Activated naive CD4-positive, alpha-beta T cell treated with anti-CD3 and anti-CD28 coated beads, Interleukin-2, amount 50 U/mL, for 24 hours (primary cell): ENCODE measurements around the gene CORT.

Source experiments
- H3K27ac Mint-ChIP-seq: one replicate; pipeline ENCODE4 v1.8.0; 2021; ENCODE audit warnings: mild to moderate bottlenecking, mixed read lengths
- H3K27me3 Mint-ChIP-seq: one replicate; pipeline ENCODE4 v1.8.0; 2021; ENCODE audit warnings: mixed read lengths
- H3K36me3 Mint-ChIP-seq: one replicate; pipeline ENCODE4 v1.8.0; 2021; ENCODE audit warnings: mixed read lengths
- H3K4me1 Mint-ChIP-seq: one replicate; pipeline ENCODE4 v1.8.0; 2021; ENCODE audit warnings: mixed read lengths
- H3K4me3 Mint-ChIP-seq: one replicate; pipeline ENCODE4 v1.8.0; 2021; ENCODE audit warnings: mild to moderate bottlenecking, mixed read lengths
- H3K9me3 Mint-ChIP-seq: one replicate; pipeline ENCODE4 v1.8.0; 2021; ENCODE audit warnings: mixed read lengths

CORT gene

DNA sequence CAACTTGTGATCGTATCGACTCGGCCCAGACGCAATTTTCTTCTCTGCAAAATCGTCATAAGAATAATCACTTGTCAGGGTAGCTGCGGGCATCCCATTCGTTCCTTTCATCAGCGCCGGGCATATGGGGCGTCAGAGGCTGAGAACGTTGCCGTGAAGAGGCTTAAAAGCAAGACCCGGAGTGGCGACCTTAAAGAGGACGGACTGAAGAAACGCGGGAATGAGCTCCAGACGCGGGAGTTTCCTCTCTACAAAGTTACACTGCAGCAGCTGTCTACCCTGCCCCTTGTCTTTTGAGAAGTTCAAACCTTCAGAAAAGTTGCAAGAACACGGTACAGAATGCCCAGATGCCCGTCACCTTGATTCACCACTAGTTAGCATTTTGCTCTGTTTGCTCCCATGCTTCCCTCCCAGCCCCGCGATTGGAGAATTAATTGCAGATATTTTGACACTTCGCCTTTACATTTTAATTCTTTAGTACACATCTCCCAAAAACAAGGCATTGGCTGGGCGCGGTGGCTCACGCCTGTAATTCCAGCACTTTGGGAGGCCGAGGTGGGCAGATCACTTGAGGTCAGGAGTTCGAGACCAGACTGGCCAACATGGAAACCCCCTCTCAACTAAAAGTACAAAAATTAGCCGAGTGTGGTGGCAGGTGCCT lies 18.6 kb upstream of the CORT start:
- no peaks in the 10 kb centered on the region for H3K27me3 Mint-ChIP-seq
- peaks cover 19% of the 10 kb centered on the region for H3K4me1 Mint-ChIP-seq
- H3K9me3 Mint-ChIP-seq: no peaks in the 10 kb centered on the region
- no peaks in the 10 kb centered on the region for H3K36me3 Mint-ChIP-seq
- H3K27ac Mint-ChIP-seq: peak overlapping the region; percentile 97
- peak overlapping the region; percentile 92 for H3K4me3 Mint-ChIP-seq

DNA sequence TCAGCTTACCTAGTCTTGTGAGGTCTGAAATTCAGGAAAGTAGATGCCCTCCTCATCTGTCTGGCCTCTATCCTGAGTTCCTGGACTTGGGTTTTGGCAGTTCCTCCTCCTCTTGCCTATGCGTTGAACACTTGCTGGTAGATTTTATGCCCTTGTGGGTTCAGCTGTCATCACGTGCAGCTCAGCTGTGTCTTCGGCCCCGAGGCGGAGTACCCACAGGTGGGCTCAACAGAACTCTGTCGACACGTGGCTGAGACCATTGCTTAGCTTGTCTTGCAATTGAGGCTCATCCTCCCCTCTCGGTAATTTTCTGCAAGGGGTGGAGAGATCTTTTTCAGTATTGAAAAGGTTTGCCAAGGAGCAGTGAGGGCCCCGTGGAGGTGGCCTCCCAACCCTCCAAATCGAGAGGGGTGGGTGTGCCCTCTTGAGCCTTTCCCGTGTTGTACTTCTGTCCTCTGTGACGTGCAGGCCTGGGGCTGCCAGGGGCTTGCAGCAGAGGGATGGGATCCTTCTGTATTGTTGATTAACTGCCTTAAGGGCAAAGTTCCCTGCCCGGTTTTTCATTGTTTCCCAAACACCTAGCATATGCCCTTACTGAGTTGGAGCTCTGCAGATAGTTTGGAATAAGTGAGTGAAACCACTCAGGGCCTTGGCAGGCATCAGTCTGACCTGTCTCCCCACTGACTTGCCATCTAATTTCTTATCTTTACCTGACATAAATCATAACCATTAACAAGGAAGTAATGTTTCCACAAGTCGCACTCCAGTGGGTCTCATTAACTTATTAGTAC lies 16.7 kb upstream of the CORT start:
- no peaks in the 10 kb centered on the region for H3K36me3 Mint-ChIP-seq
- H3K4me3 Mint-ChIP-seq: no peak overlapping the region
- no peaks in the 10 kb centered on the region for H3K27me3 Mint-ChIP-seq
- peaks cover 16% of the 10 kb centered on the region for H3K4me1 Mint-ChIP-seq
- H3K9me3 Mint-ChIP-seq: no peaks in the 10 kb centered on the region
- H3K27ac Mint-ChIP-seq: no peak overlapping the region

DNA sequence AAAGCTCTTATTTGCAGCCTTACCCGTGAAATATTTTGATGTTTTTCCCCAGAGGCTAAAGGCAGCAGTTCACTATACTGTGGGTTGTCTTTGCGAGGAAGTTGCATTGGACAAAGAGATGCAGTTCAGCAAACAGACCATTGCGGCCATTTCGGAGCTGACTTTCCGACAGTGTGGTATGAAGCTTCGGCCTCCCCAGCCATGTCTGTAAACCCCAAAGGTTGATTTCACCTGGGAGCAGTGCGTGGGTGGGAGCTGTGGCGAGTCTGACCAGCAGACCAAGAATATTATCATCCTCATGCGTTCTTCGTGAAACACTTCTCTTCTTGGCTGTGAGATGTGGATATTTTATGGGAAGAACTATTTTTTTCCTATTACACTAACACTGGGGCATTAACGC lies 16.0 kb upstream of the CORT start:
- Mint-ChIP-seq H3K36me3 (no peaks in the 10 kb centered on the region), H3K9me3 (no peaks in the 10 kb centered on the region), H3K4me1 (peaks cover 16% of the 10 kb centered on the region), H3K27me3 (no peaks in the 10 kb centered on the region), H3K4me3 (no peak overlapping the region), H3K27ac (no peak overlapping the region)

DNA sequence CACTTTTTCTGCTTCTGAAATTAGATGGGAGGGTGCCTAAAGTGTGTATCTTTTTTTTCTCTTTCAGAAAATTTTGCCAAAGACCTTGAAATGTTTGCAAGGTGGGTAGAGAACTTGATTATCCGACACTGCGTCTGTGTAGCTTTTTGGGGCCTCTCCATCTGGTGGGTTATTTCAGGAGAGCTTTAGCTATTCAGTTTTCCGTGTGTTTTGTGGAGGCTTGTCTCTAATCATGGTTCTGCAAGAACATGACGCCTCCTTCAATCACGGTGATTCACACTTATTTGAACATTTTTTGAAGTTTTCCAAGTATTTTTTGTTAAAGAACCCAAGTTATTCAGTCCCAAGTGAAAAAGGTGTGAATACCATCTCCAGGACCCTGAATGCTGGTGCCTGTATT lies 15.2 kb upstream of the CORT start:
- no peaks in the 10 kb centered on the region for H3K9me3 Mint-ChIP-seq
- H3K36me3 Mint-ChIP-seq: no peaks in the 10 kb centered on the region
- H3K27ac Mint-ChIP-seq: no peak overlapping the region

DNA sequence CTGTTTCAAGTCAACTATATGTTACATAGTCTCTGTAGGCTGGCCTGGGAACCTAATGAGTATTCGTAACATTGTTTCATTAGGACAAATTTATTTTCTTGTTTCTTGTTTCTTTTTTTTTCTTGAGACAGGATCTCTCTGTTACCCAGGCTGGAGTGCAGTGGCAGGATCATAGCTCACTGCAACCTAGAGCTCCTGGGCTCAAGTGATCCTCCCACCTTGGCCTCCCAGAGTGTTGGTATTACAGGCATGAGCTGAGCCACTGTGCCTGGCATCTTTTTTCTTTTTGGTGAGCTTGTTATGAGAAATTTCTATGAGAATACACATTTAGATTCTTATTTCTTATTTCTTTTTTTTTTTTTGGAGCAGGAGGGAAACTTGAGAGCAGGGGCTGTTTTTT lies 12.8 kb upstream of the CORT start:
- Mint-ChIP-seq H3K9me3 (no peaks in the 10 kb centered on the region), H3K27me3 (no peaks in the 10 kb centered on the region), H3K36me3 (no peaks in the 10 kb centered on the region), H3K27ac (no peak overlapping the region), H3K4me1 (no peaks in the 10 kb centered on the region), H3K4me3 (no peak overlapping the region)

More for the DNA sequence above, 15.2 kb upstream of the CORT start:
- H3K4me3 Mint-ChIP-seq: no peak overlapping the region
- H3K4me1 Mint-ChIP-seq: peaks cover 12% of the 10 kb centered on the region
- no peaks in the 10 kb centered on the region for H3K27me3 Mint-ChIP-seq

DNA sequence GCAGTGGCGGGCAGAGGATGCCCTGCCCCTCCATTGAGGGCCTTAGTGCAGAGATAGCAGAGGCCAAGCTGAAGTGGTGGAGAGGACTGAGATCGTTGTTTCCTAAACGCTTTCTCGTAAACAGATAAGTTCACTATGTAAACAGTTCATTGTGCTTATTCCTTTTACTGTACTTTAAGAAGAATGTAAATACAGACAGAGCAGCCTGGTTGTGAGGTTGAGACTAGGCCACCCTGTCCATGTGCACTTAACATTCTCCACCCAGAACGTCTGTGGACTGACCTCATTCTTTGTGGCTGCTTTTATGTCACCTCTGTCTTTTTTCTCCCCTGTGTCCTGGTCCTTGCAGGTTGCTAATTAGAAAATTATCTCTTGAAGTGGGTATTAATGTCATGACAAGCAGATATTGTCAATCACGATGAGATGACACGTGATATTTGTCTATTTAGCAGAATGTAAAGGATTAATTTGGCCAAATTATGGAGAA lies 11.1 kb upstream of the CORT start:
- H3K27me3 Mint-ChIP-seq: no peaks in the 10 kb centered on the region
- H3K4me1 Mint-ChIP-seq: no peaks in the 10 kb centered on the region
- no peaks in the 10 kb centered on the region for H3K9me3 Mint-ChIP-seq
- no peak overlapping the region for H3K27ac Mint-ChIP-seq
- no peaks in the 10 kb centered on the region for H3K36me3 Mint-ChIP-seq
- no peak overlapping the region for H3K4me3 Mint-ChIP-seq

DNA sequence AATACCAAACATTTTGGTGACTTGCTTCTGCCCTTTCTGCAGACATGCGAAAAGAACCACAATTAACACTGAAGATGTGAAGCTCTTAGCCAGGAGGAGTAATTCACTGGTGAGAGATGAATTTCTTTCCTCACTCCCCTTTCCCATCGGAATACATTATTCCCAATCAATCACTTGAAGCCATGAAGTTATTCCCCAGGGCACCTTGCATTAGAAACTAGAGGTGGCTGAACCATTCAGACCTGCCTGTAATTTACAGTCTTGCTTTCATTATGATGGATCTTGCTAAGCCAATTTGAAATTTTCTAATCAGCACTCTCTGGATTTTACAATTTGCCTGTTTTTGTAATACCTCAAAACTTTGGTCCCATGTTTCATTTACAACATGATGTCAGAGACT lies 9.5 kb upstream of the CORT start:
- H3K4me3 Mint-ChIP-seq: no peak overlapping the region
- H3K4me1 Mint-ChIP-seq: no peaks in the 10 kb centered on the region
- H3K36me3 Mint-ChIP-seq: no peaks in the 10 kb centered on the region
- no peaks in the 10 kb centered on the region for H3K27me3 Mint-ChIP-seq
- no peak overlapping the region for H3K27ac Mint-ChIP-seq
- no peaks in the 10 kb centered on the region for H3K9me3 Mint-ChIP-seq

DNA sequence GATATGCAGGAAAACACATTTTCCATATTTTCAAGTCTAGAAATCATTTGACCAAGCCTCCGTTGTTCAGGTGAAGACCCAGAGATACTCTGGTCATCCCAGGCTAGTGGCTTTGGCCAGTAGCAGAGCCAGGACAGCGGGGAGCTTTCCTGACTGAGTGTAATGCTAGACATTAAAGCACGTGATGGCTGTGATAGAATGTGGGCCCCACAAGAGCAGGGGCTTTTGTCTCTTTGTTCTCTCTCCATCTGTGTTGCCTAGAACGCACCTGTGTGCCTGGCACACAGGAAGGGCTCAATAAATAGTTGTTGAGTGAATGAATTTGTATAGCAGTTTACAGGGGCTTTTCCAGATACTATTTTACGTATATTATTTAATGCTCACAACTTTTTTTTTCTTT lies 9.0 kb upstream of the CORT start:
- H3K36me3 Mint-ChIP-seq: no peaks in the 10 kb centered on the region
- no peak overlapping the region for H3K4me3 Mint-ChIP-seq
- no peak overlapping the region for H3K27ac Mint-ChIP-seq
- H3K27me3 Mint-ChIP-seq: no peaks in the 10 kb centered on the region
- no peaks in the 10 kb centered on the region for H3K9me3 Mint-ChIP-seq
- H3K4me1 Mint-ChIP-seq: no peaks in the 10 kb centered on the region

DNA sequence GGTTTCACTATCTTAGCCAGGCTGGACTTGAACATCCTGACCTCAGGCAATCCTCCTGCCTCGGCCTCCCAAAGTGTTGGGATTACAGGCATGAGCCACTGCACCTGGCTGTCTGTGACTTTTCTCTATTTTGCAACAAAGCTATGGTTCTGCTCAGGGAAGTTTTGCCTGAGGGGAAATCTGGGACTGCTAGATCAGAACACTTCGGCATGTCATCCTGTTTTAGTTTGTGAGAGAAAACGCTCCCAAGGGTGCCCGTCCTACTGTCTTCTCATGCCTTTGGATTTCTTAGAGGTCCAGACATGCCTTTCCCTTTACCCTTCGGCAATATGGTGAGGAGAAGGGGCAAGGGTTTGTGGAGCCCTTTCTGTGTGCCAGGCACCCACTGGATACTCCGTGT lies 5.6 kb upstream of the CORT start:
- Mint-ChIP-seq H3K4me3 (no peak overlapping the region), H3K36me3 (no peaks in the 10 kb centered on the region), H3K27ac (no peak overlapping the region), H3K4me1 (no peaks in the 10 kb centered on the region), H3K9me3 (no peaks in the 10 kb centered on the region), H3K27me3 (no peaks in the 10 kb centered on the region)

DNA sequence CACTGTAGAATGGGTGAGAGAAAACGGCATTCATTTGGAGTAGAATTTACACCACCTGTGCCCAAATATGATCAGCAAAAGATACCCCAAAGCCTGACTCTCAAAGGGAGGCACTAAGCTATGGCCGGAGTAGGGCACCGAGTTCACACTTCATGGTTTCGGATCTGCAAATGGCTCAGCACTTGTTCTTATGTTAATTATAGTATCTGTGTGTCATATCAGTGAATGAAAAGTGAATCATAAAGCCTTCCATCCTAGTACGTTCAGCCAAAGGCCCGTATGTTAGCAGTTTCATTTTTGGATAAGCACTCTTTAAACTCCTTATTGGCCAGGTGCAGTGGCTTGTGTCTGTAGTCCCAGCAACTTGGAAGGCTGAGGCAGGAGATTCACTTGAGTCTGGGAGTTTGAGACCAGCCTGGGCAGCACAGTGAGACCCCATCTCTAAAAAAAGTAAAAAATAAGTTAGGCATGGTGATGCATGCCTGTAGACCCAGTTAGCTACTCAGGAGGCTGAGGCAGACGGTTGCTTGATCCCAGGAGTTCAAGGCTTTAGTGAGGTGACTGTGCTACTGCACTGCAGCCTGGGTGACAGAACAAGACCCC lies 4.9 kb upstream of the CORT start:
- Mint-ChIP-seq H3K4me3 (no peak overlapping the region), H3K36me3 (no peaks in the 10 kb centered on the region), H3K27me3 (no peaks in the 10 kb centered on the region), H3K9me3 (no peaks in the 10 kb centered on the region), H3K27ac (no peak overlapping the region), H3K4me1 (no peaks in the 10 kb centered on the region)

DNA sequence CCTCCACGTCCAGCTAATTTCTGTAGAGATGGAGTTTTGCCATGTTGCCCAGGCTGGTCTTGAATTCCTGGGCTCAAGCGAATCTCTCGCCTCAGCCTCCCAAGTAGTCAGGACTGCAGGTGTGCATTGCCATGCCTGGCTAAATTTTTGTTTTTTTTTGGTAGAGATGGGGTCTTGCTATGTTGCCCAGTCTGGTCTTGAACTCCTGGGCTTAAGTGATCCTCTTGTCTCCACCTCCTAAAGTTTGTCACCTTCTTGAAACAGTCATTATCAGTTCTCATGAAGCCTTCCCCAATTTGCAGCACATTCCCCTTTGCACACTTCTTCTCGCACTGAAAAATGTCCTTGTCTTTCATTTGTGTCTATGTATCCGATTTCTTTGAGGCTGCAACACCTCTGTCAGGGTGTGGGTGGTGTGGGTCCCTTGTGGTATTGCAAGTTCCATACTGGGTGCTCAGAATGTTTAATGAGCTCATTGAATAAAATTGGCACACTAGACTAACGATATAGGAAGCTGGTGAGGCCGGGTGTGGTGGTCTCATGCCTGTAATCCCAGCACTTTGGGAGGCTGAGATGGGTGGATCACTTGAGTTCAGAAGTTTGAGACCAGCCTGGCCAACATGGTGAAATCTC lies 2.9 kb upstream of the CORT start:
- Mint-ChIP-seq H3K36me3 (no peaks in the 10 kb centered on the region), H3K4me3 (no peak overlapping the region), H3K27ac (no peak overlapping the region), H3K27me3 (no peaks in the 10 kb centered on the region), H3K4me1 (no peaks in the 10 kb centered on the region), H3K9me3 (no peaks in the 10 kb centered on the region)

DNA sequence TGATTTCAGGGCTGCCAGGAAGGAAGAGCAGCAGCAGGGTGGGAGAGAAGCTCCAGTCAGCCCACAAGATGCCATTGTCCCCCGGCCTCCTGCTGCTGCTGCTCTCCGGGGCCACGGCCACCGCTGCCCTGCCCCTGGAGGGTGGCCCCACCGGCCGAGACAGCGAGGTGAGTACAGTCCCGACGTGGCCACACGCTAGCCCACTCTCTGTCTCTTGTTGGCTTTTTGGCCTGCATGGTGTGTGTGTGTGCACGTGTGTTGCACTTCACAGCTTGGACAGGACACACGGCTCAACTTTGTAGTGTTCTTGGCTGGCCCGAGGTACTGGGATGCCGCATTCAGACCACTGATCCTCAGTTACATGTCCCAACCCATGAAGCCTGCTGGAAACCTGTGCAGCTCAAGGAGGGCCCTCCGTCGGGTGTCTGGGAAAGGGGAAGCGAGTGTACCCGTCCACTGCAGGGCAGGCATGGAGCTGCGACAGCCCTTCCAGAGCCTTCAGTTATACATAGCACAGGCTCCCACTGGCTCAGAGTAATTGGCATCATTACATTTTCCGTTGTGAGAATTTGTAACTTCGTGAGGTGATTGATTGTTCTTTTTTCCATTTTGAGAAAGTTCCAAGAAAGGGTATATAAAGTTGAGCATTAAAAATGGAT lies 454 bp downstream of the CORT start:
- no peak overlapping the region for H3K27ac Mint-ChIP-seq
- no peaks in the 10 kb centered on the region for H3K9me3 Mint-ChIP-seq
- no peaks in the 10 kb centered on the region for H3K4me1 Mint-ChIP-seq
- H3K27me3 Mint-ChIP-seq: no peaks in the 10 kb centered on the region
- H3K36me3 Mint-ChIP-seq: no peaks in the 10 kb centered on the region
- no peak overlapping the region for H3K4me3 Mint-ChIP-seq

DNA sequence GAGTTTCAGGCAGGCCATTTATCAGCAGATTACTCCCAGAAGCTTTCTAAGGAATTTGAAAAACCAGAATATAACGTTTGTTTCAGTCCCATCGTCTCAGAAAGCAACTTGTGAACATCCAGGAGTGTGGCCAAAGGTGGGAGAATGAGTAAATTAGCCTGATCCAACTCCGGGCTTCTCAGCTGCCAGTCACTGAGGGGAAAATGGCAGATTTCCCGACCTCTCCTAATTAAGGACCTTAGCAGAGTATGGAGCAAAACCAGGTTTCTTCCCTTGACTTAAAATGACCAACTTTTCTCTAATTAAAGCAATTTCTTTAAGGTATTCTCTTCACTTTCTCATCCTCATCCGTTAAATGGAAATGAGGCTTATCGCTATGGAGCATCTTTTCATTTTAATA lies 1.0 kb downstream of the CORT start:
- Mint-ChIP-seq H3K4me3 (no peak overlapping the region), H3K27ac (no peak overlapping the region), H3K27me3 (no peaks in the 10 kb centered on the region), H3K9me3 (no peaks in the 10 kb centered on the region), H3K36me3 (no peaks in the 10 kb centered on the region), H3K4me1 (no peaks in the 10 kb centered on the region)

DNA sequence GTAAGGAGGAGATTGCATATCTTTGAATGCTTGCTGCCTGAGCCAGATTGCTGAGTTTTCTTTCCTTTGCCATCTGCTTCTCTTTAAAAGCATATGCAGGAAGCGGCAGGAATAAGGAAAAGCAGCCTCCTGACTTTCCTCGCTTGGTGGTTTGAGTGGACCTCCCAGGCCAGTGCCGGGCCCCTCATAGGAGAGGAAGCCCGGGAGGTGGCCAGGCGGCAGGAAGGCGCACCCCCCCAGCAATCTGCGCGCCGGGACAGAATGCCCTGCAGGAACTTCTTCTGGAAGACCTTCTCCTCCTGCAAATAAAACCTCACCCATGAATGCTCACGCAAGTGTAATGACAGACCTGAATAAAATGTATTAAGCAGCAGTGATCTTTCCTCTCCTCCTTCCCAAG lies 1.5 kb downstream of the CORT start:
- Mint-ChIP-seq H3K27me3 (no peaks in the 10 kb centered on the region), H3K36me3 (peaks cover 2% of the 10 kb centered on the region), H3K4me3 (no peak overlapping the region), H3K27ac (no peak overlapping the region), H3K9me3 (no peaks in the 10 kb centered on the region), H3K4me1 (no peaks in the 10 kb centered on the region)

DNA sequence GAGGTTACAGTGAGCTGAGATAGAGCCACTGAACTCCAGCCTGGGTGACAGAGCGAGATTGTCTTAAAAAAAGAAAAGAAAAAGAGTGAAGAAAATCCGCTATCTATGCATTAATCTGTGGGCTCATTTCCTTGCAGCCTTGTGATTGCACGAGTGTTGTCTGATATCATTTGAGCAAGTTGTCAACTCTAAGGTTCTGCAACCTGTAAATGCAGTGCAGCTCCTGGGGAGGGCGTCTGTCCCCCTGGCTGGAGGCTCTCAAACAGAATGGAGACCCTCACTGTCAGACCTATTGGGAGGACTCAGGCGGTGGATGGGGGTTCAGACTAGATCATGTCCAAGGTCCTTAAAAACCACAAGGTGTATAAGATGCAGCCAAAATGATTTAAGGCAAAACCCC lies 6.2 kb downstream of the CORT start:
- Mint-ChIP-seq H3K27me3 (no peaks in the 10 kb centered on the region), H3K36me3 (peaks cover 2% of the 10 kb centered on the region), H3K27ac (no peak overlapping the region), H3K4me1 (peaks cover 14% of the 10 kb centered on the region), H3K4me3 (no peak overlapping the region), H3K9me3 (no peaks in the 10 kb centered on the region)
